ENCODE measurements around the gene USH1C.

Gene USH1C

GRCh38 chr11:17560281-17561110 is 16.3 kb upstream of the USH1C start:
- TF ChIP-seq GATA3 (IDR thresholded peaks at IDR 0.05; ENCODE audit: low read depth, low read length) (no peak), GATA2 (IDR thresholded peaks at IDR 0.05; ENCODE audit: low read depth, low read length) (no peak)

GRCh38 chr11:17559341-17560087 is 15.3 kb upstream of the USH1C start:
- no peak for TF ChIP-seq GATA3 (IDR thresholded peaks at IDR 0.05; ENCODE audit: low read depth, low read length)
- TF ChIP-seq GATA2 (IDR thresholded peaks at IDR 0.05; ENCODE audit: low read depth, low read length) = no peak

- no peak for TF ChIP-seq GATA2 (IDR thresholded peaks at IDR 0.05; ENCODE audit: low read depth, low read length)
- TF ChIP-seq GATA3 (IDR thresholded peaks at IDR 0.05; ENCODE audit: low read depth, low read length) = no peak
These were observed 14.7 kb upstream of the USH1C start for GRCh38 chr11:17558916-17559315.

- TF ChIP-seq GATA3 (IDR thresholded peaks at IDR 0.05; ENCODE audit: low read depth, low read length) = no peak
- TF ChIP-seq GATA2 (IDR thresholded peaks at IDR 0.05; ENCODE audit: low read depth, low read length) = no peak
These were observed 14.0 kb upstream of the USH1C start for GRCh38 chr11:17558025-17558780.

GRCh38 chr11:17556999-17557398 is 12.8 kb upstream of the USH1C start:
- TF ChIP-seq GATA3 (IDR thresholded peaks at IDR 0.05; ENCODE audit: low read depth, low read length) (no peak), GATA2 (IDR thresholded peaks at IDR 0.05; ENCODE audit: low read depth, low read length) (no peak)

GRCh38 chr11:17554487-17554886 is 10.3 kb upstream of the USH1C start:
- TF ChIP-seq GATA2 (IDR thresholded peaks at IDR 0.05; ENCODE audit: low read depth, low read length) = no peak
- TF ChIP-seq GATA3 (IDR thresholded peaks at IDR 0.05; ENCODE audit: low read depth, low read length) = no peak

- no peak for TF ChIP-seq GATA3 (IDR thresholded peaks at IDR 0.05; ENCODE audit: low read depth, low read length)
- no peak for TF ChIP-seq GATA2 (IDR thresholded peaks at IDR 0.05; ENCODE audit: low read depth, low read length)
These were observed 9.0 kb upstream of the USH1C start for GRCh38 chr11:17553249-17553546.

GRCh38 chr11:17552392-17553248 is 8.4 kb upstream of the USH1C start:
- TF ChIP-seq GATA2 (IDR thresholded peaks at IDR 0.05; ENCODE audit: low read depth, low read length) (no peak), GATA3 (IDR thresholded peaks at IDR 0.05; ENCODE audit: low read depth, low read length) (no peak)

- TF ChIP-seq GATA3 (IDR thresholded peaks at IDR 0.05; ENCODE audit: low read depth, low read length) = no peak
- no peak for TF ChIP-seq GATA2 (IDR thresholded peaks at IDR 0.05; ENCODE audit: low read depth, low read length)
These were observed 7.8 kb upstream of the USH1C start for GRCh38 chr11:17552041-17552355.

GRCh38 chr11:17551347-17552040 is 7.3 kb upstream of the USH1C start:
- TF ChIP-seq GATA2 (IDR thresholded peaks at IDR 0.05; ENCODE audit: low read depth, low read length) = no peak
- TF ChIP-seq GATA3 (IDR thresholded peaks at IDR 0.05; ENCODE audit: low read depth, low read length) = no peak

GRCh38 chr11:17550450-17551346 is 6.5 kb upstream of the USH1C start:
- TF ChIP-seq GATA2 (IDR thresholded peaks at IDR 0.05; ENCODE audit: low read depth, low read length) (no peak), GATA3 (IDR thresholded peaks at IDR 0.05; ENCODE audit: low read depth, low read length) (no peak)

GRCh38 chr11:17548444-17548843 is 4.2 kb upstream of the USH1C start:
- no peak for TF ChIP-seq GATA3 (IDR thresholded peaks at IDR 0.05; ENCODE audit: low read depth, low read length)
- no peak for TF ChIP-seq GATA2 (IDR thresholded peaks at IDR 0.05; ENCODE audit: low read depth, low read length)
